Ovary (tissue), 3 donors: ENCODE measurements around the gene PDCD4.

ENCODE experiments used
- CTCF ChIP-seq, 3 donors: fragments of 450-650 bp in 2 of 3; fragments of 200-600 bp in 1 of 3; IDR thresholded peaks; one replicate each; pipeline versions ENCODE4 v1.5.1 to v1.8.0; 2016 to 2022; ENCODE audit warnings: antibody characterized with exemption in 3 of 3, mild to moderate bottlenecking in 1 of 3
- EP300 ChIP-seq: sonication (generic); formaldehyde crosslinking; IDR thresholded peaks from one replicate; pipeline ENCODE4 v1.6.1; 2017; ENCODE audit warnings: antibody characterized with exemption
- POLR2A ChIP-seq: fragments of 450-650 bp; IDR thresholded peaks from one replicate; pipeline ENCODE4 v1.6.1; 2017; ENCODE audit warnings: antibody characterized with exemption, mild to moderate bottlenecking, moderate library complexity
- donor health status: DM: no; HTN: no; CAD: no.

GRCh38 chr10:110834629-110835301 is 37.0 kb upstream of the PDCD4 start:
- TF ChIP-seq POLR2A = peak; percentile 18
- TF ChIP-seq CTCF (IDR thresholded peaks at IDR 0.05) = no peak
- TF ChIP-seq EP300 = no peak
